SK-N-MC (cell line): ENCODE results near the gene ADGRF3.

Source experiments
- EZH2 ChIP-seq: fragments of 200-600 bp; sonication (generic); IDR thresholded peaks from one replicate; pipeline ENCODE4 v1.6.1; 2017; ENCODE audit warnings: antibody characterized with exemption
- POLR2AphosphoS5 ChIP-seq: IDR thresholded peaks from 2 replicates; pipeline ENCODE4 v1.6.1; 2012; ENCODE audit warnings: mild to moderate bottlenecking, low read depth, low read length, borderline replicate concordance

DNA sequence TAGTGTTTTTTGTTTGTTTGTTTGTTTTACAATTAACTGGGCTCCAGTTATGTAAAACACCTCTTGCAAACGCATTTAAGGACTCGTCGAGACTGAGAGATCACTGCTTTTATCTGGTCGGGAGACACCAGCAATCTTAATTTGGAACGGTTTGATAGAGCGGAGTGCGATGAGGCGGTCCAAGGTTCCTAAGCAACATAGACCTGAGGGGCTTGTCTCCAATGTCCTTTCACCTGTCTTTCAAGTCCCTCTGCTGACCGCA is 1.4 kb downstream of the ADGRF3 start:
- no peak for TF ChIP-seq POLR2AphosphoS5
- TF ChIP-seq EZH2, result no peak
